IPS-18a (cell line): ENCODE measurements around the gene ZNF280C.
"Not testable (repeated sequence)": the region's sequence is repeated elsewhere in the genome, so short reads cannot be mapped to it uniquely, and the experiment has no call there.

Experiments used
- H3K27ac ChIP-seq: one replicate; pipeline ENCODE4 v1.5.1; 2013; ENCODE audit warnings: low read length
- H3K27me3 ChIP-seq: one replicate; pipeline ENCODE4 v1.6.1; 2013; ENCODE audit warnings: mild to moderate bottlenecking, low read length; ENCODE audit not compliant: control insufficient read depth, insufficient read depth
- H3K36me3 ChIP-seq: one replicate; pipeline ENCODE4 v1.6.1; 2013; ENCODE audit warnings: low read depth, low read length; ENCODE audit not compliant: control insufficient read depth
- H3K4me1 ChIP-seq: one replicate; pipeline ENCODE4 v1.6.1; 2013; ENCODE audit warnings: low read depth, low read length; ENCODE audit not compliant: control insufficient read depth
- H3K4me3 ChIP-seq: one replicate; pipeline ENCODE4 v1.5.1; 2013; ENCODE audit warnings: low read length
- H3K9ac ChIP-seq: one replicate; pipeline ENCODE4 v1.6.1; 2013; ENCODE audit warnings: mild to moderate bottlenecking, low read length, moderate library complexity
- H3K9me3 ChIP-seq: one replicate; pipeline ENCODE4 v1.6.1; 2013; ENCODE audit warnings: low read depth, low read length; ENCODE audit not compliant: control insufficient read depth

The ZNF280C gene

DNA sequence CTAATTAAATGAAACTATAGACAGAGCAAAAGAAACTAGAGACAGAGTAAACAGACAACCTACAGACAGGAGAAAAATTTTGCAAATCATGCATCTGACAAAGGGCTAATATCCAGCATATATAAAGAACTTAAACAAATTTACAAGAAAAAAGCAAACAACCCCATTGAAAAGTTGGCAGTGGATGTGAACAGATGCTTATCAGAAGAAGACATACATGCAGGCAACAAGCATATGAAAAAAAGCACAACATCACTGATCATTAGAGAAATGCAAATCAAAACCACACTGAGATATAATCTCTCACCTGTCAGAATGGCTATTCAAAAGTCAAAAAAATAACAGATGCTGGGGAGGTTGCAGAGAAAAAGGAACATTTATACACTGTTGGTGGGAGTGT lies 14.8 kb downstream of the ZNF280C start:
- H3K9me3 ChIP-seq, result peaks cover 18% of the 10 kb centered on the region
- H3K36me3 ChIP-seq, result no peaks in the 10 kb centered on the region
- H3K9ac ChIP-seq, result no peak overlapping the region
- no peaks in the 10 kb centered on the region for H3K4me1 ChIP-seq
- no peak overlapping the region for H3K4me3 ChIP-seq
- no peaks in the 10 kb centered on the region for H3K27me3 ChIP-seq
- no peak overlapping the region for H3K27ac ChIP-seq

DNA sequence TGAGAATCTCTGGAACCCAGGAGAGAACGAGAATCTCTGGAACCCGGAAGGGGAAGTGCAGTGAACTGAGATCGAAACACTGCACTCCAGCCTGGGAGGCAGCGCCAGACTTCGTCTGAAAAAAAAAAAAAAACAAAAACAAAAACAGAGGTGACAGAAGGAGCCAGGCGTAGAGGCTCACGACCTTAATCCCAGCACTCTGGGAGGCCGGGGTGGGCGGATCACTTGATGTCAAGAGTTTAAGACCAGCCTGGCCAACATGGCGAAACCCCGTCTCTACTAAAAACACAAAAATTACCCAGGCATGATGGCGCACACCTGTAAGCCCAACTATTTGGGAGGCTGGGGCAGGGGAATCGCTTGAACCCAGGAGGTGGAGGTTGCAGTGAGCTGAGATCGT lies 17.0 kb downstream of the ZNF280C start:
- Histone ChIP-seq H3K36me3 (peaks cover 2% of the 10 kb centered on the region), H3K9me3 (peaks cover 26% of the 10 kb centered on the region), H3K27ac (no peak overlapping the region), H3K4me3 (no peak overlapping the region), H3K4me1 (no peaks in the 10 kb centered on the region), H3K27me3 (no peaks in the 10 kb centered on the region), H3K9ac (no peak overlapping the region)

GRCh38 chrX:130247996-130248395 lies 20.7 kb downstream of the ZNF280C start:
- H3K9me3 ChIP-seq, result peaks cover 18% of the 10 kb centered on the region
- H3K9ac ChIP-seq, result no peak overlapping the region
- H3K4me1 ChIP-seq, result no peaks in the 10 kb centered on the region
- H3K27me3 ChIP-seq, result no peaks in the 10 kb centered on the region
- H3K36me3 ChIP-seq, result peaks cover 23% of the 10 kb centered on the region
- no peak overlapping the region for H3K27ac ChIP-seq
- no peak overlapping the region for H3K4me3 ChIP-seq

DNA sequence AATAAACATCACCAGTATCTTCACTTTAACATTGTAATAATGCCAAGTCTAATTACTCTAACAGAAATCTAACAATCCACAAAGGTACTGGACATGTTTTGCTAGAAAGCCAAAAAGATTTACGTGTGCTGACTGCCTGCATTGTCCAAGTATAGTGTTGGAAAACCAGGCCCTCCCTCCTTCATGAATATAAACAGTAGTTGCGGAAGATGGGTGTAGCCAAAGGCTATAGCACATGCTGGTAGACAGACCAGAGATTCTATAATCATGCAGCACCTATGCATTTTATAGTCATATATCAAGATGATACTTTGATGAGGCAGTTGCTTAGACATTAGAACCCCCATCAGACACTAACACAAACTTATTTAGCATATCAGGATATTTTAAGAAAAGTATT lies 22.6 kb downstream of the ZNF280C start:
- no peak overlapping the region for H3K9ac ChIP-seq
- H3K9me3 ChIP-seq, result peaks cover 13% of the 10 kb centered on the region
- no peaks in the 10 kb centered on the region for H3K4me1 ChIP-seq
- H3K27me3 ChIP-seq, result no peaks in the 10 kb centered on the region
- H3K4me3 ChIP-seq, result no peak overlapping the region
- peaks cover 23% of the 10 kb centered on the region for H3K36me3 ChIP-seq
- no peak overlapping the region for H3K27ac ChIP-seq

- Histone ChIP-seq H3K9me3 (peaks cover 13% of the 10 kb centered on the region), H3K4me3 (no peak overlapping the region), H3K27me3 (no peaks in the 10 kb centered on the region), H3K27ac (no peak overlapping the region), H3K9ac (no peak overlapping the region), H3K36me3 (peaks cover 23% of the 10 kb centered on the region), H3K4me1 (no peaks in the 10 kb centered on the region)
Observed at GRCh38 chrX:130245441-130245840, 23.3 kb downstream of the ZNF280C start.

GRCh38 chrX:130231184-130231583 lies 37.5 kb downstream of the ZNF280C start:
- H3K4me3 ChIP-seq, H3K27me3 ChIP-seq, H3K4me1 ChIP-seq, H3K9ac ChIP-seq, H3K27ac ChIP-seq: not testable (repeated sequence)
- H3K36me3 ChIP-seq, result peaks cover 56% of the 10 kb centered on the region
- H3K9me3 ChIP-seq, result peaks cover 19% of the 10 kb centered on the region

GRCh38 chrX:130228871-130229270 lies 39.8 kb downstream of the ZNF280C start:
- H3K36me3 ChIP-seq, result peaks cover 55% of the 10 kb centered on the region
- H3K9ac ChIP-seq, result no peak overlapping the region
- H3K4me1 ChIP-seq, result no peaks in the 10 kb centered on the region
- H3K27me3 ChIP-seq, result no peaks in the 10 kb centered on the region
- H3K9me3 ChIP-seq, result peaks cover 26% of the 10 kb centered on the region
- H3K4me3 ChIP-seq, result no peak overlapping the region
- H3K27ac ChIP-seq, result no peak overlapping the region

GRCh38 chrX:130224810-130225209 lies 43.9 kb downstream of the ZNF280C start:
- Histone ChIP-seq H3K27me3 (no peaks in the 10 kb centered on the region), H3K27ac (no peak overlapping the region), H3K4me3 (no peak overlapping the region), H3K36me3 (peaks cover 42% of the 10 kb centered on the region), H3K9me3 (peaks cover 21% of the 10 kb centered on the region), H3K4me1 (no peaks in the 10 kb centered on the region), H3K9ac (no peak overlapping the region)

DNA sequence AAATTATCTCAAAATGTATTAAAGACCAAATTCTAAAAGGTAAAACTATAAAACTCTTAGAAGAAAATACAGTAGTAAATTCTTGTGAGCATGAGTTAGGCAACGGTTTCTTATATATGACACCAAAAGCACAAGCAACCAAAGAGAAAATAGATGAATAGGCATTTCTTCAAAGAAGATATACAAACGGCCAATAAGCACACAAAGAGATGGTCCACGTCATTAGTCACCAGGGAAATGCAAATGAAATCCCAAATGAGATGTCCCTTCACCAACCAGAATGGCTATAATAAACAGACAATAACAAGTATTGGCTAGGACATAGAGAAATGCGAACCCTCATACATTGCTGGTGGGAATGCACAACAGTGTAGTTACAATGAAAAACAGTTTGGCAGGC lies 52.4 kb downstream of the ZNF280C start:
- H3K27ac ChIP-seq, result no peak overlapping the region
- no peak overlapping the region for H3K4me3 ChIP-seq
- no peaks in the 10 kb centered on the region for H3K27me3 ChIP-seq
- H3K4me1 ChIP-seq, result no peaks in the 10 kb centered on the region
- H3K9ac ChIP-seq, result no peak overlapping the region
- H3K9me3 ChIP-seq, result peaks cover 3% of the 10 kb centered on the region
- peaks cover 60% of the 10 kb centered on the region for H3K36me3 ChIP-seq

DNA sequence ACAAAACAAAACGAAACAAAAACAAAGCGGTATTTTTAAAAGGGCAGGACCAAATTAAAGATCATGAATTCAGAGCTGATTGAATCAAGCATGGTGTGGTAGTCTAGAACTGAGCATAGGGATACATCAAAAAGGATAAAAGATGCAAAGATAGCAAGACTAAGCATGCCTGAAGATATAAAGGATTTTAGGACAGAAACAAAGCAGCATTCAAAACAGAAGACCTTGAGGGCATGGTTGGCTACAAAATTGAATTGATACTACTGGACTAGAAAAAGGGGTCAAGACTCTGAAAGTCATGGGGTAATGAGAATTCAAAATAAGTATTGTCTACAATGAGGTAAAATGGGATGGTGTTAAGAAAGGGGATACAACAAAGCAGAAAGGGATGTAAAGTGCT lies 55.3 kb downstream of the ZNF280C start:
- peaks cover 8% of the 10 kb centered on the region for H3K9me3 ChIP-seq
- peaks cover 67% of the 10 kb centered on the region for H3K36me3 ChIP-seq
- H3K9ac ChIP-seq, result no peak overlapping the region
- H3K27ac ChIP-seq, result no peak overlapping the region
- H3K4me3 ChIP-seq, result no peak overlapping the region
- no peaks in the 10 kb centered on the region for H3K4me1 ChIP-seq
- H3K27me3 ChIP-seq, result no peaks in the 10 kb centered on the region

GRCh38 chrX:130212371-130212770 lies 56.3 kb downstream of the ZNF280C start:
- peaks cover 11% of the 10 kb centered on the region for H3K9me3 ChIP-seq
- no peak overlapping the region for H3K9ac ChIP-seq
- peaks cover 62% of the 10 kb centered on the region for H3K36me3 ChIP-seq
- H3K27ac ChIP-seq, result no peak overlapping the region
- no peak overlapping the region for H3K4me3 ChIP-seq
- no peaks in the 10 kb centered on the region for H3K27me3 ChIP-seq
- no peaks in the 10 kb centered on the region for H3K4me1 ChIP-seq

DNA sequence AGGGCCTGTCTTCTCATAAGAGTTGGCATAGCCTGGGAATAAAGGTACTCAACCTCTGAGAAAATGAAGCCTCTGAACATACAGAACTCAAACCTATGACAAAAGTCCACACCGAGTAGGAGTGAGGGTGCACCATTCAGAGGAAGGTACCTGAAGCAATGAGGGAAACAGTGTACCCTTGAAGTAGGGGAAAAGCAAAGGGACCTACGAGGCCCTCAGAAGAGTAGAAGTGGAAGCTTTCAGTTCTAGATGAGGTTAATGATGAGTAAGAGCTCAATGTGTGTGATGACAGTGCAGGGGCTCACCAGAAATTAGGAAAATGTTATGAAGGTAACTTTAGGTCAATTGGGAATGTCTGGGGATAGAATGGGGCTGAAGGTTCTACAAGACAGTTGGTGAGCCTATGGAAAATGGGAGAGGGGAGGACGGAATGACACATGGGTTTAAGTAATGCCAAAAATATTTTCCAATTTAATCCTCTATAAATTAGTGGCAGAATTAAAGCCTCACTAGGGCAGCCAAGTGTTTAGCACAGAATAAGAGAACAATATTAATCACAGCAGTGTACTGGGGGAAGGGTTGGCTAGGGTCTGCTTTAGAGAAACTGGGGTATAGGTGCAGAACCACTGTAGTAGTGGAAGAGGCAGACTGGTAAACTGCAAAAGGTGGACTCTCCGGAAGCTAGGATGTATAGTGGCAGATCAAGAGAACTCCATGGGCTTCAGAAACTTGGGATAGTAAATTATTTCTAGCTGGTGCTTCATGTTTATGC lies 57.1 kb downstream of the ZNF280C start:
- H3K4me1 ChIP-seq, result no peaks in the 10 kb centered on the region
- peaks cover 16% of the 10 kb centered on the region for H3K9me3 ChIP-seq
- no peak overlapping the region for H3K9ac ChIP-seq
- H3K4me3 ChIP-seq, result no peak overlapping the region
- H3K27me3 ChIP-seq, result no peaks in the 10 kb centered on the region
- peaks cover 58% of the 10 kb centered on the region for H3K36me3 ChIP-seq
- H3K27ac ChIP-seq, result no peak overlapping the region
